RPMI8226 (cell line): Measurements from ENCODE around the gene PRICKLE2.

Source experiments
- DNase-seq: peaks from one replicate; pipeline ENCODE4 v3.0.0-alpha.2; 2015

Gene PRICKLE2

GRCh38 chr3:64067506-64068346 is 157.5 kb downstream of the PRICKLE2 start:
- no peak for DNase-seq

- no peak for DNase-seq
These were observed 160.5 kb downstream of the PRICKLE2 start for GRCh38 chr3:64064804-64065203.

- DNase-seq, result no peak
These were observed 161.3 kb downstream of the PRICKLE2 start for GRCh38 chr3:64063983-64064438.

GRCh38 chr3:64063207-64063982 is 161.9 kb downstream of the PRICKLE2 start:
- DNase-seq, result no peak

- DNase-seq, result no peak
These were observed 163.6 kb downstream of the PRICKLE2 start for GRCh38 chr3:64061628-64062027.

GRCh38 chr3:64059484-64060175 is 165.6 kb downstream of the PRICKLE2 start:
- no peak for DNase-seq

- DNase-seq, result no peak
These were observed 166.7 kb downstream of the PRICKLE2 start for GRCh38 chr3:64058566-64058965.

- no peak for DNase-seq
These were observed 168.0 kb downstream of the PRICKLE2 start for GRCh38 chr3:64057231-64057630.

GRCh38 chr3:64056606-64057180 is 168.6 kb downstream of the PRICKLE2 start:
- no peak for DNase-seq

- DNase-seq, result no peak
These were observed 170.2 kb downstream of the PRICKLE2 start for GRCh38 chr3:64055076-64055475.

- DNase-seq, result no peak
These were observed 170.8 kb downstream of the PRICKLE2 start for GRCh38 chr3:64054488-64054887.

GRCh38 chr3:64053581-64053980 is 171.7 kb downstream of the PRICKLE2 start:
- DNase-seq, result no peak

GRCh38 chr3:64053117-64053516 is 172.1 kb downstream of the PRICKLE2 start:
- no peak for DNase-seq

GRCh38 chr3:64049832-64050231 is 175.4 kb downstream of the PRICKLE2 start:
- no peak for DNase-seq

GRCh38 chr3:64049136-64049535 is 176.1 kb downstream of the PRICKLE2 start:
- no peak for DNase-seq

- no peak for DNase-seq
These were observed 176.6 kb downstream of the PRICKLE2 start for GRCh38 chr3:64048631-64049061.

- DNase-seq, result no peak
These were observed 177.5 kb downstream of the PRICKLE2 start for GRCh38 chr3:64047787-64048186.

- DNase-seq, result no peak
These were observed 178.2 kb downstream of the PRICKLE2 start for GRCh38 chr3:64046996-64047594.

- no peak for DNase-seq
These were observed 178.7 kb downstream of the PRICKLE2 start for GRCh38 chr3:64046592-64046991.

- no peak for DNase-seq
These were observed 182.3 kb downstream of the PRICKLE2 start for GRCh38 chr3:64042952-64043351.
